Keratinocyte (primary cell): ENCODE results near the gene CRIM1.

ENCODE experiments used
- EZH2 ChIP-seq: IDR thresholded peaks from one replicate; pipeline ENCODE4 v1.6.1; 2012; ENCODE audit warnings: inconsistent platforms, mild to moderate bottlenecking, low read length, moderate library complexity
- TF ChIP-seq, protein P1 (sequence below), 3 experiments: IDR thresholded peaks in 1 of 3; conservative IDR thresholded peaks in 1 of 3; optimal IDR thresholded peaks in 1 of 3; 2 replicates in 2 of 3; 3 replicates in 1 of 3; pipeline versions ENCODE3 to v1.5.1; 2011; ENCODE audit warnings: low read length in 3 of 3, mild to moderate bottlenecking in 3 of 3, moderate library complexity in 2 of 3, control low read depth in 1 of 3, inconsistent platforms in 1 of 3; ENCODE audit not compliant: insufficient read depth in 2 of 3; ENCODE audit errors: extremely low read depth in 1 of 3

DNA sequence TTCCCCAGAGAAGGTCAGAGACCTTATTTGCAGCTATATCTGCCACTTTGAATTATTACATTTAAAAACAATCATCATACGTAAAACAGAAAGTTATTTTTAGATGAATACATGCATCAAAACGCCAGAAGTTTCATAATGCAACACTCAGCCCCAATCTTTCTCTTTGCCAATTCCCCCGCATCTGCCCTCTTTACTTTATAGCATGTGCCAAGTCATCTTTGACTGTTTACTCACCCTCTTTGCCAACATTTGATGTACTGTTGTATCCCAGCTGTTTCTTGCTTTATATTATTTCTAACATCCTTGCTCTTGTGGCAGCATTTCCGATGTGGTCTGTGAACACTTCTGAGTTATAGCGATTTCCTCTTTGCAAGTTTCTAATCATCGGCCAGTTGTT lies 86.2 kb downstream of the CRIM1 start:
- TF ChIP-seq, protein P1, sequence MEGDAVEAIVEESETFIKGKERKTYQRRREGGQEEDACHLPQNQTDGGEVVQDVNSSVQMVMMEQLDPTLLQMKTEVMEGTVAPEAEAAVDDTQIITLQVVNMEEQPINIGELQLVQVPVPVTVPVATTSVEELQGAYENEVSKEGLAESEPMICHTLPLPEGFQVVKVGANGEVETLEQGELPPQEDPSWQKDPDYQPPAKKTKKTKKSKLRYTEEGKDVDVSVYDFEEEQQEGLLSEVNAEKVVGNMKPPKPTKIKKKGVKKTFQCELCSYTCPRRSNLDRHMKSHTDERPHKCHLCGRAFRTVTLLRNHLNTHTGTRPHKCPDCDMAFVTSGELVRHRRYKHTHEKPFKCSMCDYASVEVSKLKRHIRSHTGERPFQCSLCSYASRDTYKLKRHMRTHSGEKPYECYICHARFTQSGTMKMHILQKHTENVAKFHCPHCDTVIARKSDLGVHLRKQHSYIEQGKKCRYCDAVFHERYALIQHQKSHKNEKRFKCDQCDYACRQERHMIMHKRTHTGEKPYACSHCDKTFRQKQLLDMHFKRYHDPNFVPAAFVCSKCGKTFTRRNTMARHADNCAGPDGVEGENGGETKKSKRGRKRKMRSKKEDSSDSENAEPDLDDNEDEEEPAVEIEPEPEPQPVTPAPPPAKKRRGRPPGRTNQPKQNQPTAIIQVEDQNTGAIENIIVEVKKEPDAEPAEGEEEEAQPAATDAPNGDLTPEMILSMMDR (optimal IDR thresholded peaks at IDR 0.05 in 1 of 3, IDR thresholded peaks at IDR 0.05 in 1 of 3, conservative IDR thresholded peaks at IDR 0.05 in 1 of 3; ENCODE audit: extremely low read depth in 1 of 3, insufficient read depth in 2 of 3, low read length in 3 of 3), result no peak
- no peak for TF ChIP-seq EZH2
